IMR-90 (cell line): Measurements from ENCODE around the gene S100A5. TPM values are rescaled to one million over a fixed set of nuclear protein-coding genes. Genes with fewer than 3 reads are reported as not detected.

Experiments
- ATAC-seq: fragments of 200-7000 bp; cut with Tn5 transposase; 2 replicates; pipeline ENCODE4 v1.9.1; 2020; ENCODE audit warnings: low read depth, mild to moderate bottlenecking, moderate library complexity
- BruUV-seq: library from RNA; stranded (reverse); fragments of 400-500 nt; replicated peaks from 2 replicates; lab custom pipeline; 2021; lab: Mats Ljungman, UMichigan
- CTCF ChIA-PET: fragments of 300-600 bp; formaldehyde crosslinking; extraction: SDS; loops from one replicate; lab custom pipeline; 2021; ENCODE audit warnings: antibody characterized with exemption; lab: Yijun Ruan, JAX
- POLR2A ChIA-PET: fragments of 300-600 bp; sonication (Branson Sonifier 250); formaldehyde crosslinking; loops from one replicate; lab custom pipeline; 2022; ENCODE audit warnings: antibody characterized with exemption; ENCODE audit not compliant: unreplicated experiment; lab: Charles Lee
- DNase-seq: peaks from one replicate; pipeline ENCODE4 v3.0.0; 2013
- H2AFZ ChIP-seq: replicated peaks from 2 replicates; pipeline ENCODE3; 2013; ENCODE audit warnings: low read length, mild to moderate bottlenecking; ENCODE audit not compliant: poor library complexity
- H2AK5ac ChIP-seq: 2 replicates; pipeline ENCODE4 v1.6.1; 2013; ENCODE audit warnings: low read depth, low read length, inconsistent platforms
- H2AK9ac ChIP-seq: replicated peaks from 2 replicates; pipeline ENCODE3; 2013; ENCODE audit warnings: mild to moderate bottlenecking, low read depth, low read length, moderate library complexity; ENCODE audit not compliant: poor library complexity
- H2BK120ac ChIP-seq: 2 replicates; pipeline ENCODE4 v1.6.1; 2013; ENCODE audit warnings: low read depth, low read length, inconsistent platforms
- H2BK15ac ChIP-seq: 3 replicates; pipeline ENCODE4 v1.6.1; 2013; ENCODE audit warnings: low read depth, low read length, inconsistent platforms
- H2BK20ac ChIP-seq: 2 replicates; pipeline ENCODE4 v1.6.1; 2013; ENCODE audit warnings: low read depth, mild to moderate bottlenecking, inconsistent platforms, low read length, moderate library complexity
- H2BK5ac ChIP-seq: 2 replicates; pipeline ENCODE4 v1.6.1; 2013; ENCODE audit warnings: mild to moderate bottlenecking, low read depth, low read length, inconsistent platforms; ENCODE audit not compliant: poor library complexity, severe bottlenecking
- H3K14ac ChIP-seq: replicated peaks from 2 replicates; pipeline ENCODE4 v1.6.1; 2013; ENCODE audit warnings: low read depth, low read length, inconsistent platforms
- H3K18ac ChIP-seq: 2 replicates; pipeline ENCODE4 v1.6.1; 2013; ENCODE audit warnings: low read depth, low read length, control low read depth
- H3K23ac ChIP-seq: 2 replicates; pipeline ENCODE4 v1.6.1; 2013; ENCODE audit warnings: low read depth, low read length, inconsistent platforms
- H3K27ac ChIP-seq: 2 replicates; pipeline ENCODE4 v1.5.1; 2013; ENCODE audit warnings: mild to moderate bottlenecking, control low read depth, low read length; ENCODE audit not compliant: insufficient read depth
- H3K27me3 ChIP-seq: 2 replicates; pipeline ENCODE4 v1.6.1; 2013; ENCODE audit warnings: low read length; ENCODE audit not compliant: control insufficient read depth, insufficient read depth
- H3K36me3 ChIP-seq: 2 replicates; pipeline ENCODE4 v1.6.1; 2013; ENCODE audit warnings: low read length, mixed read lengths; ENCODE audit not compliant: control insufficient read depth, insufficient read depth
- H3K4ac ChIP-seq: 2 replicates; pipeline ENCODE4 v1.6.1; 2013; ENCODE audit warnings: low read depth, low read length, inconsistent platforms
- H3K4me1 ChIP-seq: 2 replicates; pipeline ENCODE4 v1.6.1; 2013; ENCODE audit warnings: low read length, mixed read lengths; ENCODE audit not compliant: control insufficient read depth, insufficient read depth
- H3K4me2 ChIP-seq: 2 replicates; pipeline ENCODE4 v1.6.1; 2013; ENCODE audit warnings: low read depth, mild to moderate bottlenecking, control low read depth, low read length, moderate library complexity
- H3K4me3 ChIP-seq: 2 replicates; pipeline ENCODE4 v1.5.1; 2013; ENCODE audit warnings: low read depth, mild to moderate bottlenecking, control low read depth, low read length, moderate library complexity; ENCODE audit not compliant: insufficient read depth
- H3K56ac ChIP-seq: 2 replicates; pipeline ENCODE4 v1.6.1; 2013; ENCODE audit warnings: low read length, inconsistent platforms; ENCODE audit not compliant: insufficient read depth; ENCODE audit errors: extremely low read depth
- H3K79me1 ChIP-seq, 2 experiments: 2 replicates each; pipeline ENCODE4 v1.6.1; 2013; ENCODE audit warnings: low read length in 2 of 2, inconsistent platforms in 1 of 2, low read depth in 1 of 2
- H3K9ac ChIP-seq: 2 replicates; pipeline ENCODE4 v1.6.1; 2013; ENCODE audit warnings: low read depth, low read length, control low read depth
- H3K9me1 ChIP-seq: 2 replicates; pipeline ENCODE4 v1.6.1; 2013; ENCODE audit warnings: low read length, inconsistent platforms; ENCODE audit not compliant: insufficient read depth
- H3K9me3 ChIP-seq: 2 replicates; pipeline ENCODE4 v1.6.1; 2013; ENCODE audit warnings: low read length; ENCODE audit not compliant: control insufficient read depth, insufficient read depth
- H4K20me1 ChIP-seq: 2 replicates; pipeline ENCODE4 v1.6.1; 2013; ENCODE audit warnings: low read length, inconsistent platforms; ENCODE audit not compliant: insufficient read depth
- H4K5ac ChIP-seq: 2 replicates; pipeline ENCODE4 v1.6.1; 2013; ENCODE audit warnings: mild to moderate bottlenecking, low read depth, low read length, control low read depth
- H4K8ac ChIP-seq, 2 experiments: 2 replicates each; pipeline ENCODE4 v1.6.1; 2013; ENCODE audit warnings: low read depth in 2 of 2, low read length in 2 of 2, control low read depth in 1 of 2, inconsistent platforms in 1 of 2
- H4K91ac ChIP-seq: 2 replicates; pipeline ENCODE4 v1.6.1; 2013; ENCODE audit warnings: low read depth, low read length, inconsistent platforms; ENCODE audit not compliant: insufficient read depth
- BHLHE40 ChIP-seq: fragments of 150-350 bp; IDR thresholded peaks from 2 replicates; pipeline ENCODE4 v1.6.1; 2016; ENCODE audit warnings: mild to moderate bottlenecking, low read depth, low read length
- CEBPB ChIP-seq: IDR thresholded peaks from 2 replicates; pipeline ENCODE4 v1.6.1; 2012; ENCODE audit warnings: low read depth, low read length, improper control_type of control experiment
- CHD1 ChIP-seq: IDR thresholded peaks from 2 replicates; pipeline ENCODE4 v1.6.1; 2012; ENCODE audit warnings: low read depth, low read length, improper control_type of control experiment
- FOS ChIP-seq: fragments of 150-350 bp; IDR thresholded peaks from 2 replicates; pipeline ENCODE4 v1.6.1; 2016; ENCODE audit warnings: low read depth, low read length
- MAFK ChIP-seq: IDR thresholded peaks from 2 replicates; pipeline ENCODE4 v1.6.1; 2012; ENCODE audit warnings: low read depth, low read length, improper control_type of control experiment
- MAZ ChIP-seq: IDR thresholded peaks from 2 replicates; pipeline ENCODE4 v1.6.1; 2012; ENCODE audit warnings: low read depth, mild to moderate bottlenecking, low read length, improper control_type of control experiment, moderate library complexity, borderline replicate concordance
- MXI1 ChIP-seq: IDR thresholded peaks from 2 replicates; pipeline ENCODE4 v1.6.1; 2012; ENCODE audit warnings: low read depth, mild to moderate bottlenecking, low read length, moderate library complexity, borderline replicate concordance
- NFE2L2 ChIP-seq: fragments of 150-350 bp; IDR thresholded peaks from 2 replicates; pipeline ENCODE4 v1.6.1; 2016; ENCODE audit warnings: low read depth, mild to moderate bottlenecking, low read length
- POLR2A ChIP-seq: IDR thresholded peaks from 2 replicates; pipeline ENCODE4 v1.6.1; 2012; ENCODE audit warnings: mild to moderate bottlenecking, low read depth, low read length
- RAD21 ChIP-seq: IDR thresholded peaks from 2 replicates; pipeline ENCODE4 v1.6.1; 2012; ENCODE audit warnings: low read length, improper control_type of control experiment
- RCOR1 ChIP-seq: IDR thresholded peaks from 2 replicates; pipeline ENCODE4 v1.6.1; 2012; ENCODE audit warnings: mild to moderate bottlenecking, low read length, improper control_type of control experiment; ENCODE audit not compliant: insufficient replicate concordance
- RFX5 ChIP-seq: IDR thresholded peaks from 2 replicates; pipeline ENCODE4 v1.8.0; 2012; ENCODE audit warnings: low read depth, mild to moderate bottlenecking, low read length, moderate library complexity
- SMC3 ChIP-seq: fragments of 150-350 bp; IDR thresholded peaks from 2 replicates; pipeline ENCODE4 v1.6.1; 2016; ENCODE audit warnings: low read depth, mild to moderate bottlenecking, antibody characterized with exemption, low read length, moderate library complexity
- WGBS, 2 experiments: methylation state at CpG; one replicate each; pipeline versions ENCODE4 v1.1.5 to v1.1.7; 2013; ENCODE audit warnings: missing lambda C conversion rate in 2 of 2; ENCODE audit not compliant: insufficient read length in 1 of 2; ENCODE audit errors: extremely low coverage in 2 of 2; 5-methylcytosine and 5-hydroxymethylcytosine counted together
- dilution Hi-C: fragments of 300-500 bp; cut with HindIII; formaldehyde crosslinking; loops from one replicate; pipeline ENCODE4 v1.14.3; 2018; ENCODE audit warnings: low sequenced_read_pairs; ENCODE audit not compliant: unreplicated experiment
- in situ Hi-C: fragments of 300-500 bp; cut with MboI; formaldehyde crosslinking; loops from 3 replicates; pipeline ENCODE4 v1.14.3; 2019; ENCODE audit warnings: low sequenced_read_pairs, inconsistent platforms, mixed read lengths
- intact Hi-C: fragments of 100-400 bp; cut with micrococcal nuclease; formaldehyde crosslinking; loops from 2 replicates; pipeline ENCODE4 v1.10.0; 2022
- polyA plus RNA-seq, 3 experiments: library from polyadenylated mRNA; depleted of rRNA; stranded (reverse); fragments of >200 nt; gene quantifications; 2 replicates each; pipeline ENCODE4 v1.2.3, GENCODE V29; 2012; ENCODE audit warnings: low replicate concordance in 1 of 3
- total RNA-seq: library from RNA; depleted of rRNA; stranded (reverse); fragments of >200 nt; gene quantifications from 2 replicates; pipeline ENCODE4 v1.2.3, GENCODE V29; 2012
- TF ChIP-seq, protein P1 (sequence below): fragments of 150-350 bp; IDR thresholded peaks from 2 replicates; pipeline ENCODE4 v1.6.1; 2016; ENCODE audit warnings: low read depth, mild to moderate bottlenecking, low read length, moderate library complexity, borderline replicate concordance
- TF ChIP-seq, protein P2 (sequence below): conservative IDR thresholded peaks from 2 replicates; pipeline ENCODE4 v1.5.1; 2012; ENCODE audit warnings: mild to moderate bottlenecking, low read depth, low read length, improper control_type of control experiment
- TF ChIP-seq, protein P3 (sequence below): fragments of 150-350 bp; IDR thresholded peaks from 2 replicates; pipeline ENCODE4 v1.6.1; 2017; ENCODE audit warnings: mild to moderate bottlenecking, antibody characterized with exemption, low read length, low read depth

S100A5 gene
- total and polyA plus RNA-seq, 2 of the 4 experiments (the other 2 are of a cell fraction): 0.27 TPM; not detected in 1

DNA sequence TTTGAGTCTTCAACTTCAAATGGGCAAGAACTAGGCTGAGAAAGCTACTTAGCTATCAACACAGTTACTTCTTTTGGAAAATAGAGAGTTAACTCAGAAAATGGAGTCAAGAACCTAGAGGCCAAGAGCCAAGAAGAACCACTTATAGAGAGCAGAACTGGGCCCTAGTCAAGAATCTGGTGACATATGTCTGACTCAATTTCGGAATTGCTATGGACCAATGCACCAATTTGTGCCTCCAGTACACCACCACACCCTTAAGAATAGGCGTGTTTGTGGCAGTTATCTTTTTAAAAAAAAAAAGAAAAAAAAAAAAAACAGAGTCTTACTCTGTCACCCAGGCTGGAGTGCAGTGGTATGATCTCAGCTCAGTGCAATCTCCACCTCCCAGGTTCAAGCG, 17.1 kb upstream of the S100A5 start:
- Histone ChIP-seq H2AK9ac (no peak overlapping the region), H3K4me1 (peaks cover 12% of the 10 kb centered on the region), H3K9ac (no peak overlapping the region), H3K56ac (no peak overlapping the region), H2AK5ac (no peak overlapping the region), H3K18ac (no peak overlapping the region), H2BK120ac (no peak overlapping the region), H3K27ac (no peak overlapping the region), H3K9me3 (no peaks in the 10 kb centered on the region), H4K8ac (no peak overlapping the region), H2BK20ac (no peak overlapping the region), H3K9me1 (peaks cover 16% of the 10 kb centered on the region), H4K5ac (no peak overlapping the region), H3K79me1 (0 out of 4 replicates have a peak, but pooled peaks cover 0 to 1% of the 10 kb centered on the region in 2 experiments), H4K91ac (no peak overlapping the region), H3K27me3 (no peaks in the 10 kb centered on the region), H3K4me2 (no peak overlapping the region), H3K14ac (no peak overlapping the region), H2BK5ac (no peak overlapping the region), H3K4me3 (no peak overlapping the region), H4K20me1 (no peaks in the 10 kb centered on the region), H3K4ac (no peak overlapping the region), H3K23ac (no peak overlapping the region), H2BK15ac (no peak overlapping the region), H2AFZ (no peak overlapping the region), H3K36me3 (no peaks in the 10 kb centered on the region)
- dilution Hi-C loops: no loop called here
- TF ChIP-seq POLR2A: no peak
- no peak for TF ChIP-seq MAFK
- no peak for TF ChIP-seq RFX5
- TF ChIP-seq MXI1: no peak
- no peak for TF ChIP-seq RAD21
- TF ChIP-seq NFE2L2: no peak
- no peak for TF ChIP-seq CHD1
- TF ChIP-seq, protein P1, sequence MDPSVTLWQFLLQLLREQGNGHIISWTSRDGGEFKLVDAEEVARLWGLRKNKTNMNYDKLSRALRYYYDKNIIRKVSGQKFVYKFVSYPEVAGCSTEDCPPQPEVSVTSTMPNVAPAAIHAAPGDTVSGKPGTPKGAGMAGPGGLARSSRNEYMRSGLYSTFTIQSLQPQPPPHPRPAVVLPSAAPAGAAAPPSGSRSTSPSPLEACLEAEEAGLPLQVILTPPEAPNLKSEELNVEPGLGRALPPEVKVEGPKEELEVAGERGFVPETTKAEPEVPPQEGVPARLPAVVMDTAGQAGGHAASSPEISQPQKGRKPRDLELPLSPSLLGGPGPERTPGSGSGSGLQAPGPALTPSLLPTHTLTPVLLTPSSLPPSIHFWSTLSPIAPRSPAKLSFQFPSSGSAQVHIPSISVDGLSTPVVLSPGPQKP: no peak
- TF ChIP-seq BHLHE40: no peak
- TF ChIP-seq RCOR1: no peak
- TF ChIP-seq, protein P2, sequence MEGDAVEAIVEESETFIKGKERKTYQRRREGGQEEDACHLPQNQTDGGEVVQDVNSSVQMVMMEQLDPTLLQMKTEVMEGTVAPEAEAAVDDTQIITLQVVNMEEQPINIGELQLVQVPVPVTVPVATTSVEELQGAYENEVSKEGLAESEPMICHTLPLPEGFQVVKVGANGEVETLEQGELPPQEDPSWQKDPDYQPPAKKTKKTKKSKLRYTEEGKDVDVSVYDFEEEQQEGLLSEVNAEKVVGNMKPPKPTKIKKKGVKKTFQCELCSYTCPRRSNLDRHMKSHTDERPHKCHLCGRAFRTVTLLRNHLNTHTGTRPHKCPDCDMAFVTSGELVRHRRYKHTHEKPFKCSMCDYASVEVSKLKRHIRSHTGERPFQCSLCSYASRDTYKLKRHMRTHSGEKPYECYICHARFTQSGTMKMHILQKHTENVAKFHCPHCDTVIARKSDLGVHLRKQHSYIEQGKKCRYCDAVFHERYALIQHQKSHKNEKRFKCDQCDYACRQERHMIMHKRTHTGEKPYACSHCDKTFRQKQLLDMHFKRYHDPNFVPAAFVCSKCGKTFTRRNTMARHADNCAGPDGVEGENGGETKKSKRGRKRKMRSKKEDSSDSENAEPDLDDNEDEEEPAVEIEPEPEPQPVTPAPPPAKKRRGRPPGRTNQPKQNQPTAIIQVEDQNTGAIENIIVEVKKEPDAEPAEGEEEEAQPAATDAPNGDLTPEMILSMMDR: no peak
- no peak for TF ChIP-seq SMC3
- TF ChIP-seq MAZ: no peak
- TF ChIP-seq FOS: no peak
- no peak for TF ChIP-seq CEBPB
- TF ChIP-seq, protein P3, sequence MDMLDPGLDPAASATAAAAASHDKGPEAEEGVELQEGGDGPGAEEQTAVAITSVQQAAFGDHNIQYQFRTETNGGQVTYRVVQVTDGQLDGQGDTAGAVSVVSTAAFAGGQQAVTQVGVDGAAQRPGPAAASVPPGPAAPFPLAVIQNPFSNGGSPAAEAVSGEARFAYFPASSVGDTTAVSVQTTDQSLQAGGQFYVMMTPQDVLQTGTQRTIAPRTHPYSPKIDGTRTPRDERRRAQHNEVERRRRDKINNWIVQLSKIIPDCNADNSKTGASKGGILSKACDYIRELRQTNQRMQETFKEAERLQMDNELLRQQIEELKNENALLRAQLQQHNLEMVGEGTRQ: no peak
- CTCF ChIA-PET: interaction anchor here (0.6 to 0.7 kb wide), 2 partner anchors 10 to 16 kb away, joined by 7 to 9 read pairs; no protein-coding TSS in a partner anchor
- POLR2A ChIA-PET: no interaction called here
- BruUV-seq: no TSS peak
- intact Hi-C loops: no loop called here
- ATAC-seq (no peak), DNase-seq (no peak)
- WGBS, 2 experiments: no CpG with 5 or more reads among the region's 3 CpGs
- in situ Hi-C loops: no loop called here
